GM18502 (cell line): ENCODE results near the gene METTL4.

Source experiments
- ATAC-seq: cut with Tn5 transposase; IDR thresholded peaks from one replicate; pipeline ENCODE4 v1.9.1; 2021; ENCODE audit warnings: mild to moderate bottlenecking; ENCODE audit not compliant: unreplicated experiment, poor library complexity

The METTL4 gene

GRCh38 chr18:2568605-2569004 is 2.7 kb downstream of the METTL4 start:
- ATAC-seq = no peak

GRCh38 chr18:2568129-2568528 is 3.2 kb downstream of the METTL4 start:
- ATAC-seq = no peak

GRCh38 chr18:2564373-2564772 is 6.9 kb downstream of the METTL4 start:
- no peak for ATAC-seq

GRCh38 chr18:2559249-2559648 is 12.1 kb downstream of the METTL4 start:
- ATAC-seq = no peak

GRCh38 chr18:2557536-2557935 is 13.8 kb downstream of the METTL4 start:
- ATAC-seq = no peak

GRCh38 chr18:2555895-2556294 is 15.4 kb downstream of the METTL4 start:
- ATAC-seq = no peak

GRCh38 chr18:2554696-2555095 is 16.6 kb downstream of the METTL4 start:
- no peak for ATAC-seq

GRCh38 chr18:2551425-2551824 is 19.9 kb downstream of the METTL4 start:
- ATAC-seq = no peak

- ATAC-seq = no peak
Observed at GRCh38 chr18:2549462-2549861, 21.8 kb downstream of the METTL4 start.

GRCh38 chr18:2547477-2548087 is 23.7 kb downstream of the METTL4 start:
- peak; percentile 83 for ATAC-seq

- ATAC-seq = no peak
Observed at GRCh38 chr18:2545155-2545554, 26.1 kb downstream of the METTL4 start.

GRCh38 chr18:2541925-2542563 is 29.3 kb downstream of the METTL4 start:
- ATAC-seq = peak; percentile 86

GRCh38 chr18:2540575-2540974 is 30.7 kb downstream of the METTL4 start:
- ATAC-seq = no peak

GRCh38 chr18:2538844-2539243 is 32.5 kb downstream of the METTL4 start:
- ATAC-seq = no peak

GRCh38 chr18:2538236-2538635 is 33.1 kb downstream of the METTL4 start:
- ATAC-seq = no peak

GRCh38 chr18:2537296-2537695 is 34.0 kb downstream of the METTL4 start:
- ATAC-seq = no peak

- no peak for ATAC-seq
Observed at GRCh38 chr18:2536493-2536892, 34.8 kb downstream of the METTL4 start.

GRCh38 chr18:2536063-2536462 is 35.2 kb downstream of the METTL4 start:
- no peak for ATAC-seq

GRCh38 chr18:2535419-2535910 is 35.8 kb downstream of the METTL4 start:
- no peak for ATAC-seq

- ATAC-seq = no peak
Observed at GRCh38 chr18:2534906-2535305, 36.4 kb downstream of the METTL4 start.

GRCh38 chr18:2532797-2533196 is 38.5 kb downstream of the METTL4 start:
- no peak for ATAC-seq

GRCh38 chr18:2531751-2532150 is 39.6 kb downstream of the METTL4 start:
- ATAC-seq = no peak
